ENCODE measurements around the gene HERC2. TPM values are rescaled to one million over a fixed set of nuclear protein-coding genes. Genes with fewer than 3 reads are reported as not detected.

Gene HERC2
- total RNA-seq, 3 donors from 2014 or later (not counting 1 experiment from before 2014, with no cell fraction given), result 54.2 to 64.0 (median 63.9) TPM

- Histone ChIP-seq H3K27ac (ENCODE audit: low read length) (no peak overlapping the region), H3K36me3 (ENCODE audit: control insufficient read depth, insufficient read depth, low read length) (peaks cover 47% of the 10 kb centered on the region), H3K4me3 (ENCODE audit: low read length) (no peak overlapping the region), H3K4me1 (ENCODE audit: control insufficient read depth, insufficient read depth, low read length) (no peaks in the 10 kb centered on the region), H3K9me3 (ENCODE audit: control insufficient read depth, insufficient read depth, low read length) (no peaks in the 10 kb centered on the region), H3K27me3 (ENCODE audit: control insufficient read depth, insufficient read depth, low read length) (no peaks in the 10 kb centered on the region)
- TF ChIP-seq, protein P1, sequence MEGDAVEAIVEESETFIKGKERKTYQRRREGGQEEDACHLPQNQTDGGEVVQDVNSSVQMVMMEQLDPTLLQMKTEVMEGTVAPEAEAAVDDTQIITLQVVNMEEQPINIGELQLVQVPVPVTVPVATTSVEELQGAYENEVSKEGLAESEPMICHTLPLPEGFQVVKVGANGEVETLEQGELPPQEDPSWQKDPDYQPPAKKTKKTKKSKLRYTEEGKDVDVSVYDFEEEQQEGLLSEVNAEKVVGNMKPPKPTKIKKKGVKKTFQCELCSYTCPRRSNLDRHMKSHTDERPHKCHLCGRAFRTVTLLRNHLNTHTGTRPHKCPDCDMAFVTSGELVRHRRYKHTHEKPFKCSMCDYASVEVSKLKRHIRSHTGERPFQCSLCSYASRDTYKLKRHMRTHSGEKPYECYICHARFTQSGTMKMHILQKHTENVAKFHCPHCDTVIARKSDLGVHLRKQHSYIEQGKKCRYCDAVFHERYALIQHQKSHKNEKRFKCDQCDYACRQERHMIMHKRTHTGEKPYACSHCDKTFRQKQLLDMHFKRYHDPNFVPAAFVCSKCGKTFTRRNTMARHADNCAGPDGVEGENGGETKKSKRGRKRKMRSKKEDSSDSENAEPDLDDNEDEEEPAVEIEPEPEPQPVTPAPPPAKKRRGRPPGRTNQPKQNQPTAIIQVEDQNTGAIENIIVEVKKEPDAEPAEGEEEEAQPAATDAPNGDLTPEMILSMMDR (IDR thresholded peaks at IDR 0.05), result no peak
- DNase-seq (no peak), ATAC-seq (no peak)
- intact Hi-C loops (cut with micrococcal nuclease), result no loop called here
- Mint-ChIP-seq H3K27me3 (ENCODE audit: low read depth in 2 of 2) (no peaks in the 10 kb centered on the region), H3K4me3 (no peak overlapping the region), H3K9me3 (no peaks in the 10 kb centered on the region), H3K4me1 (no peaks in the 10 kb centered on the region), H3K36me3 (peaks cover 25% of the 10 kb centered on the region), H3K27ac (no peak overlapping the region)
These were observed 54.3 kb downstream of the HERC2 start for GRCh38 chr15:28267727-28268126.

DNA sequence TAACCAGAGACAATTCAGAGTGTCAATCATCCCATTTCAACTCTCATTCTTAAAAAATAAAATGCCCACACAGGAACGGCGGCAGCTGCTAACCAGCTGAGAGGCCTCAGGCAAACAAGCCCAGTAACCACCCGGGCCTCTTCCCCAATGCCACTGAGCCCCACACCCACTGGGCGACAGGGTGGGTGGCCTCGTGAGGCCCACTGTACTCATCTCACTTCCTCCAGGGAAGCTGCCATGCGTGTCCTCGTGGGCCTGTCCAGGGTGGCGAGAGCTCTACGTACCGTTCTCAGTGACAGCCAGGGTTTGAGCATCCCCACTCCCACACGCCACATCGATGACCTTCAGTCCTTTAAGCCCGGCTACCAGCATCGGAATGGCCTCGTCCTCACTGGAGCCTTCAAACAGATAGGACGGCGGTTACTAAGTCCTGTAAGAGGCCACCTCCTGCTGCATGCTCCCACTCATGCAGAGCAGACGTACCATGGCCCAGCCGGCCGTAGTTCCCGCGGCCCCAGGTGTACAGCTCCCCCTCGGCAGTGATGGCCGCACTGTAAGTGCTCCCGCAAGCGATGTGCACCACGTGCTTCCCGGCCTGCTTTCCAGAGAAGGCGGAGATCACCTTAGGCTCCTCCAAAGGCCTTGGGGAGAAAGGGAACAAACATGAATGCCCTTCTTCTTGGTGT is 56.5 kb downstream of the HERC2 start:
- Histone ChIP-seq H3K4me3 (ENCODE audit: low read length) (no peak overlapping the region), H3K27me3 (ENCODE audit: control insufficient read depth, insufficient read depth, low read length) (no peaks in the 10 kb centered on the region), H3K36me3 (ENCODE audit: control insufficient read depth, insufficient read depth, low read length) (peaks cover 50% of the 10 kb centered on the region), H3K27ac (ENCODE audit: low read length) (no peak overlapping the region), H3K4me1 (ENCODE audit: control insufficient read depth, insufficient read depth, low read length) (no peaks in the 10 kb centered on the region), H3K9me3 (ENCODE audit: control insufficient read depth, insufficient read depth, low read length) (no peaks in the 10 kb centered on the region)
- intact Hi-C loops (cut with micrococcal nuclease), result no loop called here
- TF ChIP-seq, protein P1 (IDR thresholded peaks at IDR 0.05), result no peak
- no peaks in the 10 kb centered on the region for H3K27me3 Mint-ChIP-seq (ENCODE audit: low read depth in 2 of 2)
- no peak overlapping the region for H3K27ac Mint-ChIP-seq
- no peak overlapping the region for H3K4me3 Mint-ChIP-seq
- WGBS (ENCODE audit: insufficient coverage), result 88% methylated on average over 29 of the region's 29 CpGs
- DNase-seq, result no peak
- H3K36me3 Mint-ChIP-seq, result peaks cover 22% of the 10 kb centered on the region
- no peak for ATAC-seq
- H3K9me3 Mint-ChIP-seq, result no peaks in the 10 kb centered on the region
- H3K4me1 Mint-ChIP-seq, result peaks cover 7% of the 10 kb centered on the region in 2 donors

- H3K27me3 ChIP-seq (ENCODE audit: control insufficient read depth, insufficient read depth, low read length), result no peaks in the 10 kb centered on the region
- ATAC-seq, result no peak
- 93% methylated on average over 6 of the region's 6 CpGs for WGBS (ENCODE audit: insufficient coverage)
- no peak overlapping the region for H3K4me3 Mint-ChIP-seq
- intact Hi-C loops (cut with micrococcal nuclease), result no loop called here
- no peaks in the 10 kb centered on the region for H3K4me1 ChIP-seq (ENCODE audit: control insufficient read depth, insufficient read depth, low read length)
- no peak overlapping the region for H3K4me3 ChIP-seq (ENCODE audit: low read length)
- no peaks in the 10 kb centered on the region for H3K27me3 Mint-ChIP-seq (ENCODE audit: low read depth in 2 of 2)
- TF ChIP-seq, protein P1 (IDR thresholded peaks at IDR 0.05), result no peak
- peaks cover 16% of the 10 kb centered on the region for H3K36me3 Mint-ChIP-seq
- peaks cover 7% of the 10 kb centered on the region in 2 donors for H3K4me1 Mint-ChIP-seq
- no peak for DNase-seq
- H3K9me3 Mint-ChIP-seq, result no peaks in the 10 kb centered on the region
- H3K27ac ChIP-seq (ENCODE audit: low read length), result no peak overlapping the region
- H3K27ac Mint-ChIP-seq, result no peak overlapping the region
- no peaks in the 10 kb centered on the region for H3K9me3 ChIP-seq (ENCODE audit: control insufficient read depth, insufficient read depth, low read length)
- H3K36me3 ChIP-seq (ENCODE audit: control insufficient read depth, insufficient read depth, low read length), result peaks cover 45% of the 10 kb centered on the region
These were observed 57.8 kb downstream of the HERC2 start for GRCh38 chr15:28264166-28264565.

DNA sequence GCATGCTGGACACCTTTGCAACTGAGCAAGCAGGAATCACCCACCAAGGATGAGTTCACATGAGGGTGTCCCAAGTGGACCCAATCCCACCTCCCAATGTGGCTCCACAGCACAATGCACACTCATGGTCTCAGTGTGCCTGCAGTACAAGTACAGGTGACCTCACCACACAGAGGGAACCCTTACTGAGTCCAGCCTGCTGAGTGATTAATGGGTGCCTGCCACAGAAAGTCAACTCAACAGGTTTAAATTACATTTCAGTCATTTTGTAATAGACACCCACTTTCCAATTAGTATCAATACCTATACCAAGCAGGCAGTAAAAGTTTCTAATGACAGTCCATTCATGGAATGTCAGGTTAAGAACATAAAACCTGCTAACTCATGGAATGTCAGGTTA is 59.5 kb downstream of the HERC2 start:
- Histone ChIP-seq H3K27ac (ENCODE audit: low read length) (no peak overlapping the region), H3K36me3 (ENCODE audit: control insufficient read depth, insufficient read depth, low read length) (peaks cover 29% of the 10 kb centered on the region), H3K4me3 (ENCODE audit: low read length) (no peak overlapping the region), H3K27me3 (ENCODE audit: control insufficient read depth, insufficient read depth, low read length) (no peaks in the 10 kb centered on the region), H3K9me3 (ENCODE audit: control insufficient read depth, insufficient read depth, low read length) (no peaks in the 10 kb centered on the region), H3K4me1 (ENCODE audit: control insufficient read depth, insufficient read depth, low read length) (no peaks in the 10 kb centered on the region)
- Mint-ChIP-seq H3K36me3 (peaks cover 1% of the 10 kb centered on the region), H3K4me3 (no peak overlapping the region), H3K27me3 (ENCODE audit: low read depth in 2 of 2) (no peaks in the 10 kb centered on the region), H3K4me1 (peaks cover 7% of the 10 kb centered on the region in 2 donors), H3K27ac (no peak overlapping the region), H3K9me3 (no peaks in the 10 kb centered on the region)
- DNase-seq (no peak), ATAC-seq (no peak)
- TF ChIP-seq, protein P1 (IDR thresholded peaks at IDR 0.05), result no peak
- intact Hi-C loops (cut with micrococcal nuclease), result no loop called here
